Hypothalamus (tissue), 51 donors: ENCODE measurements around the gene UMPS.

Source experiments
- DNase-seq, 51 donors: peaks; one replicate each; lab custom pipeline; 2025; lab: John Stamatoyannopoulos, UW

UMPS gene

GRCh38 chr3:124761935-124762660 is 31.8 kb downstream of the UMPS start:
- DNase-seq, result no peak

- no peak for DNase-seq
These were observed 32.4 kb downstream of the UMPS start for GRCh38 chr3:124762661-124763011.

- no peak for DNase-seq
These were observed 33.0 kb downstream of the UMPS start for GRCh38 chr3:124763206-124763605.

GRCh38 chr3:124763644-124764358 is 33.5 kb downstream of the UMPS start:
- DNase-seq, result no peak

GRCh38 chr3:124764746-124765145 is 34.5 kb downstream of the UMPS start:
- peak in 20 of 51 donors; percentile 15 to 57 (median 33) for DNase-seq

- DNase-seq, result no peak
These were observed 35.1 kb downstream of the UMPS start for GRCh38 chr3:124765197-124765840.

- no peak for DNase-seq
These were observed 36.2 kb downstream of the UMPS start for GRCh38 chr3:124766113-124767095.

GRCh38 chr3:124767264-124767663 is 37.0 kb downstream of the UMPS start:
- no peak for DNase-seq

- DNase-seq, result no peak
These were observed 37.4 kb downstream of the UMPS start for GRCh38 chr3:124767691-124768090.

- no peak for DNase-seq
These were observed 38.6 kb downstream of the UMPS start for GRCh38 chr3:124768812-124769211.

- DNase-seq, result no peak
These were observed 39.2 kb downstream of the UMPS start for GRCh38 chr3:124769462-124769861.

GRCh38 chr3:124770336-124771082 is 40.3 kb downstream of the UMPS start:
- peak in 32 of 51 donors; percentile 5 to 77 (median 39) for DNase-seq

GRCh38 chr3:124771083-124771445 is 40.8 kb downstream of the UMPS start:
- no peak for DNase-seq

- DNase-seq, result peak in 41 of 51 donors; percentile 12 to 82 (median 59)
These were observed 42.0 kb downstream of the UMPS start for GRCh38 chr3:124772081-124772831.

GRCh38 chr3:124773351-124774326 is 43.4 kb downstream of the UMPS start:
- DNase-seq, result no peak

GRCh38 chr3:124774327-124774718 is 44.1 kb downstream of the UMPS start:
- DNase-seq, result peak in 1 of 51 donors; percentile 5

GRCh38 chr3:124774841-124775402 is 44.7 kb downstream of the UMPS start:
- no peak for DNase-seq

- DNase-seq, result no peak
These were observed 45.6 kb downstream of the UMPS start for GRCh38 chr3:124775877-124776276.
